SJSA1 (cell line): ENCODE data around the gene ATP6V0A4. TPM values are rescaled to one million over a fixed set of nuclear protein-coding genes. Genes with fewer than 3 reads are reported as not detected.
"Not testable (repeated sequence)": the region's sequence is repeated elsewhere in the genome, so short reads cannot be mapped to it uniquely, and the experiment has no call there.

Experiments used
- DNase-seq, 2 experiments: peaks; one replicate each; pipeline ENCODE4 v3.0.0-alpha.2; 2015 to 2020; ENCODE audit warnings: low spot score in 2 of 2, low read depth in 1 of 2
- H3K27ac ChIP-seq: fragments of 250-450 bp; sonication (Bioruptor Pico); 2 replicates; pipeline ENCODE4 v1.5.1; 2020; ENCODE audit warnings: mild to moderate bottlenecking, moderate library complexity
- H3K27me3 ChIP-seq: fragments of 250-450 bp; sonication (Bioruptor Pico); replicated peaks from 2 replicates; pipeline ENCODE4 v1.5.1; 2020; ENCODE audit warnings: mild to moderate bottlenecking, moderate library complexity
- H3K36me3 ChIP-seq: fragments of 250-450 bp; sonication (Bioruptor Pico); 2 replicates; pipeline ENCODE4 v1.5.1; 2020; ENCODE audit warnings: mild to moderate bottlenecking
- H3K4me1 ChIP-seq: fragments of 250-450 bp; sonication (Bioruptor Pico); replicated peaks from 2 replicates; pipeline ENCODE4 v1.6.1; 2021; ENCODE audit warnings: mild to moderate bottlenecking
- H3K4me3 ChIP-seq: fragments of 250-450 bp; sonication (Bioruptor Pico); 2 replicates; pipeline ENCODE4 v1.5.1; 2020; ENCODE audit warnings: mild to moderate bottlenecking
- H3K9me3 ChIP-seq: fragments of 250-450 bp; sonication (Bioruptor Pico); replicated peaks from 2 replicates; pipeline ENCODE4 v1.5.1; 2020; ENCODE audit warnings: mild to moderate bottlenecking
- total RNA-seq: library from RNA; depleted of rRNA; stranded (reverse); fragments of >200 nt; shearing (Covaris generic); gene quantifications from 2 replicates; pipeline ENCODE4 v1.2.3, GENCODE V29; 2014

ATP6V0A4 gene
- total RNA-seq, 1 experiment from 2014 or later: 0.21 TPM

GRCh38 chr7:138697535-138698182, 100.3 kb downstream of the ATP6V0A4 start:
- Histone ChIP-seq H3K27me3 (no peaks in the 10 kb centered on the region), H3K4me1 (no peaks in the 10 kb centered on the region), H3K27ac (no peak overlapping the region), H3K9me3 (no peaks in the 10 kb centered on the region), H3K36me3 (no peaks in the 10 kb centered on the region), H3K4me3 (no peak overlapping the region)
- no peak for DNase-seq

GRCh38 chr7:138695776-138696175, 102.2 kb downstream of the ATP6V0A4 start:
- not testable (repeated sequence) for H3K27ac ChIP-seq, H3K4me3 ChIP-seq, DNase-seq, H3K4me1 ChIP-seq, H3K36me3 ChIP-seq, H3K27me3 ChIP-seq, H3K9me3 ChIP-seq

- H3K27me3 ChIP-seq: no peaks in the 10 kb centered on the region
- H3K36me3 ChIP-seq: no peaks in the 10 kb centered on the region
- no peaks in the 10 kb centered on the region for H3K9me3 ChIP-seq
- no peak for DNase-seq
- no peak overlapping the region for H3K27ac ChIP-seq
- no peak overlapping the region for H3K4me3 ChIP-seq
- H3K4me1 ChIP-seq: no peaks in the 10 kb centered on the region
These were observed 102.9 kb downstream of the ATP6V0A4 start for GRCh38 chr7:138695106-138695505.

GRCh38 chr7:138691178-138691577, 106.8 kb downstream of the ATP6V0A4 start:
- Histone ChIP-seq H3K27me3 (no peaks in the 10 kb centered on the region), H3K4me1 (no peaks in the 10 kb centered on the region), H3K4me3 (no peak overlapping the region), H3K9me3 (no peaks in the 10 kb centered on the region), H3K36me3 (no peaks in the 10 kb centered on the region), H3K27ac (no peak overlapping the region)
- DNase-seq: no peak

GRCh38 chr7:138690495-138690894, 107.5 kb downstream of the ATP6V0A4 start:
- no peaks in the 10 kb centered on the region for H3K27me3 ChIP-seq
- DNase-seq: no peak

GRCh38 chr7:138688037-138688436, 110.0 kb downstream of the ATP6V0A4 start:
- H3K27me3 ChIP-seq, H3K4me3 ChIP-seq, H3K36me3 ChIP-seq, H3K27ac ChIP-seq, H3K9me3 ChIP-seq, H3K4me1 ChIP-seq, DNase-seq: not testable (repeated sequence)

More at GRCh38 chr7:138690495-138690894, 107.5 kb downstream of the ATP6V0A4 start:
- H3K9me3 ChIP-seq: no peaks in the 10 kb centered on the region
- H3K36me3 ChIP-seq: no peaks in the 10 kb centered on the region
- no peak overlapping the region for H3K27ac ChIP-seq
- H3K4me3 ChIP-seq: no peak overlapping the region
- H3K4me1 ChIP-seq: no peaks in the 10 kb centered on the region

- Histone ChIP-seq H3K27me3 (no peaks in the 10 kb centered on the region), H3K9me3 (no peaks in the 10 kb centered on the region), H3K4me3 (no peak overlapping the region), H3K27ac (no peak overlapping the region), H3K4me1 (no peaks in the 10 kb centered on the region), H3K36me3 (no peaks in the 10 kb centered on the region)
- DNase-seq: no peak
These were observed 113.7 kb downstream of the ATP6V0A4 start for GRCh38 chr7:138684340-138684739.

GRCh38 chr7:138679793-138680192, 118.2 kb downstream of the ATP6V0A4 start:
- H3K27me3 ChIP-seq: no peaks in the 10 kb centered on the region
- no peak overlapping the region for H3K4me3 ChIP-seq
- H3K27ac ChIP-seq: no peak overlapping the region
- DNase-seq: no peak
- no peaks in the 10 kb centered on the region for H3K36me3 ChIP-seq
- H3K9me3 ChIP-seq: no peaks in the 10 kb centered on the region
- H3K4me1 ChIP-seq: no peaks in the 10 kb centered on the region

GRCh38 chr7:138670594-138670993, 127.4 kb downstream of the ATP6V0A4 start:
- no peaks in the 10 kb centered on the region for H3K9me3 ChIP-seq
- DNase-seq: no peak
- no peaks in the 10 kb centered on the region for H3K27me3 ChIP-seq
- H3K27ac ChIP-seq: no peak overlapping the region
- no peaks in the 10 kb centered on the region for H3K36me3 ChIP-seq
- H3K4me3 ChIP-seq: no peak overlapping the region
- no peaks in the 10 kb centered on the region for H3K4me1 ChIP-seq

- Histone ChIP-seq H3K4me1 (no peaks in the 10 kb centered on the region), H3K27me3 (no peaks in the 10 kb centered on the region), H3K36me3 (no peaks in the 10 kb centered on the region), H3K27ac (no peak overlapping the region), H3K4me3 (no peak overlapping the region), H3K9me3 (no peaks in the 10 kb centered on the region)
- DNase-seq: no peak
These were observed 128.6 kb downstream of the ATP6V0A4 start for GRCh38 chr7:138669364-138669763.

GRCh38 chr7:138668946-138669345, 129.1 kb downstream of the ATP6V0A4 start:
- H3K27me3 ChIP-seq: no peaks in the 10 kb centered on the region
- no peaks in the 10 kb centered on the region for H3K36me3 ChIP-seq

GRCh38 chr7:138668229-138668596, 129.8 kb downstream of the ATP6V0A4 start:
- no peaks in the 10 kb centered on the region for H3K4me1 ChIP-seq
- no peak overlapping the region for H3K27ac ChIP-seq
- no peaks in the 10 kb centered on the region for H3K9me3 ChIP-seq
- no peaks in the 10 kb centered on the region for H3K36me3 ChIP-seq
- H3K4me3 ChIP-seq: no peak overlapping the region
- no peak for DNase-seq
- no peaks in the 10 kb centered on the region for H3K27me3 ChIP-seq

More at GRCh38 chr7:138668946-138669345, 129.1 kb downstream of the ATP6V0A4 start:
- no peaks in the 10 kb centered on the region for H3K4me1 ChIP-seq
- H3K9me3 ChIP-seq: no peaks in the 10 kb centered on the region
- no peak overlapping the region for H3K27ac ChIP-seq
- DNase-seq: no peak
- no peak overlapping the region for H3K4me3 ChIP-seq

- Histone ChIP-seq H3K36me3 (no peaks in the 10 kb centered on the region), H3K4me3 (no peak overlapping the region), H3K9me3 (no peaks in the 10 kb centered on the region), H3K4me1 (no peaks in the 10 kb centered on the region), H3K27ac (no peak overlapping the region), H3K27me3 (no peaks in the 10 kb centered on the region)
- no peak for DNase-seq
These were observed 130.3 kb downstream of the ATP6V0A4 start for GRCh38 chr7:138667535-138668228.

- no peak overlapping the region for H3K27ac ChIP-seq
- no peak for DNase-seq
- no peak overlapping the region for H3K4me3 ChIP-seq
- H3K9me3 ChIP-seq: no peaks in the 10 kb centered on the region
- H3K4me1 ChIP-seq: no peaks in the 10 kb centered on the region
- no peaks in the 10 kb centered on the region for H3K27me3 ChIP-seq
- no peaks in the 10 kb centered on the region for H3K36me3 ChIP-seq
These were observed 131.6 kb downstream of the ATP6V0A4 start for GRCh38 chr7:138666385-138666784.
